Activated naive CD4-positive, alpha-beta T cell treated with Interleukin-2 at 50 U/mL for 16 hours (primary cell): ENCODE measurements around the gene SAMD4B.

Experiments used
- DNase-seq: peaks from one replicate; pipeline ENCODE4 v3.0.0-alpha.2; 2020

The SAMD4B gene

DNA sequence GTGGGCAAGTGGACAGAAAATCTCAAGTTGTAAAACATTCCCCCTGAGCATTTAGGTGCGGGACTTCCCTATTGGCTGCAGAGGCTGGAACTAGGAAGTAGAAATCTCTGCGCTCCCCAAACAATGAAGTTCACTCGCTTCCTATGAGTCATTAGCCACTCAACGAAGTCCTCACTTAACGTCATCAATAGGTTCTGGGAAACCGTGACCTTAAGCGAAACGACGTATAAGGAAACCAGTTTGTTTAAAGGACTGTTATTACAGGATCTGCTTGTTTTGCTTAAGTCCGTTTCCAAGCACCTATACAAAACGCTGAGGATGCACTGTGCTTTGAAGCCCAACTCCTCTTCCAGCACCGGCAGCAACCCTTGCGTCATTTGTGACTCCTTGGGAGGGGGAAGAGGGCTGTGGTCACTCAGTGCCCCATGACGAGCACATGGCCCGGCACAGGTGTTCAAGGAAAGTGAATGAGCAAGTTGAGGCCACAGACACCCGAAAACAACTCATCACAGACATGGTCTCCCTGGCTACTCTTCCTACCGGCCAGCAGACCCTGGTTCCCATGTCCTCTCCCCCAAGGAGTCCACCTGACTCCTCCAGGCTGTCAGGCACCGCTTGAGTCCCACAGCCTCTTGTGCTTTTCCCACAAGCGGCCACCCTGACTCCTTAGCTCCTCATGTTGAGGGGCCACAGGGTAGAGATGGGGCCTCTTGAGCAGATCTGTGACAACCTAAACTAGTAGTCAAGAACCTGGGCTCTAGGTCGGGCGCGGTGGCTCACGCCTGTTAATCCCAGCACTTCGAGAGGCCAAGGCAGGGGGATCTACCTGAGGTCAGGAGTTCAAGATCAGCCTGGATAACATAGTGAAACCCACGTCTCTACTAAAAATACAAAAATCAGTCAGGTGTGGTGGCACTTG, 88.7 kb downstream of the SAMD4B start:
- DNase-seq, result peak; percentile 83

DNA sequence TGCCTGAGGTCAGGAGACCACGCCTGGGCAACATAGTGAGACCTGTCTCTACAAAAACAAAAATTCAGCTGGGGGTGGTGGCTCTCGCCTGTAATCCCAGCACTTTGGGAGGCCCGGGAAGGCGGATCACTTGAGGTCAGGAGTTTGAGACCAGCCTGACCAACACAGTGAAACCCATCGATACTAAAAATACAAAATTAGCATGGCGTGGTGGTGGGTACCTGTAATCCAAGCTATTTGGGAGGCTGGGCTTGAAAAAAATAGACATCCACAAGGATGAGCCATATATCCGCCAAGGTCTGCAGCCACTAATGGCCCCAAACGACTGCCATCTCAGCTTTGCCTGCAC, 90.4 kb downstream of the SAMD4B start:
- DNase-seq, result no peak

DNA sequence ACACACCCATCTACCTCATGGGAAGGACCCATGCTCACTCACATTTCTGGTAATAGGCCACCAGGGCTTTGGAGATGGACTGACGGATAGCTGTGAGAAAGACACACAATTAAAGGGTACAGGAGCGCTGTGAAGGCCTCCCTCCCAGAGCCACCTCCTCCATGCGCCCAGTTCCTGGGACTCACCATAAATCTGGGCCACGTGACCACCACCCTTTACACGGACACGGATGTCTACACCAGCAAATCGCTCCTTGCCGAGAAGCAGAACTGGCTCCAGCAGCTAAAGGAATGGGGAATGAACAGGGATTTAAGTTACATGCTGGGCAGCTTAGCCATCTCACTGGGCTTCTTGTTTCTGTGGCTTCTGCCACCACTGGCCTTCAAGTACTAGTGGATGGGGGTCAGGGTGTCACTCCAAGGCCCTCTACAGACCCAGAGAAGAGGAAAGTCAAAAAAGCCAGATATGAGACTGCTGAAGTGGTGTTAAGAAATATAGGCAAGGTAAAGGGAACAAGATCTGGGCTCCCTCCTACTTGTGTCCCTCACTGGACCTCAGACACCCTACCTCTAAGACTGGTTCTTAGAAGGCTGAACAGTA, 91.4 kb downstream of the SAMD4B start:
- DNase-seq, result no peak

DNA sequence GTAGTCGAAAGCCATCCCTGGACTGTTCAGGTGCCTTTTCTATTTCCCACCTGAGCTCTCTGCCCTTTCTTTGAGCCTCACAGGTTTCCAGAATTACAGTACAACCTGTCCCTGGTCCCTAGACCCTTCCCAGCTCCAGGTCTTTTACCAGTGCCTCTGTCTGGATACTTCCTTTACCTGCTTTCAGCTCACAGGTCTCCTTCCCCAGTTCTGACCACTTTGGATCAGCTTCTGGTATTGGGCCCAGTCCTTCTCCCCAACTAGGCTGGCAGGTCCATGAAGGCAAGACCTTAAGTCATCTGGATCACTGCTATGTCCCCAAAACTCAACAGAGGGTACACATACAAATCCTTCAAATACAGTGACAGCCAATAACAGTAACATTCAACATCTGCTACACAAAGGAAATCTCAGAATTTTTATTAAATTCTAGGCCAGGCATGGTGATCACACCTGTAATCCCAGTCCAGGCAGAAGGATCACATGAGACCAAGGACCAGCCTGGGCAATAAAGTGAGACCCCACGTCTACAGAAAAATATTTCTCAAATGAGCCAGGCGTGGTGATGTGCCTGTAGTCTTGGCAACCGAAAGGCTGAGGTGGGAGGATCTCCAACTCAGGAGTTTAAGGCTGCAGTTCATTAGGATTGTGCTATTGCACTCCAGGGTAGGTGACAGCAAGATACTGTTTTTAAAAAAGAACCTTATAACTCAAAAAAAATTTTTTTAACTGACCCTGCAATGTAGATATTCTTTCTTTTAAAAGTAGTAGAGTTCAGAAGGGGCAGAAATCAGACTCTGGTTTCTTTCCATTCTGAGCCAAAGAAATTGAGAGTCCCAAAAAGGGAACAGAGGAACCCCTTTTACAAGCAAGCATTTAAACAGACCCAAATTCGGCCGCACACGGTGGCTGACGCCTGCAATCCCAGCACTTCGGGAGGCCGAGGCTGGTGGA, 92.2 kb downstream of the SAMD4B start:
- DNase-seq, result no peak
